SH-SY5Y (cell line): ENCODE data around the gene RPAP2.

Experiments used
- GATA2 ChIP-seq: IDR thresholded peaks from 2 replicates; pipeline ENCODE4 v1.6.1; 2011; ENCODE audit warnings: mild to moderate bottlenecking, low read depth, low read length
- GATA3 ChIP-seq: IDR thresholded peaks from 2 replicates; pipeline ENCODE4 v1.6.1; 2011; ENCODE audit warnings: low read depth, mild to moderate bottlenecking, low read length, moderate library complexity

GRCh38 chr1:92444351-92444750, 145.5 kb downstream of the RPAP2 start:
- TF ChIP-seq GATA3 (no peak), GATA2 (no peak)
